ENCODE measurements around the gene HYAL2. TPM values are rescaled to one million over a fixed set of nuclear protein-coding genes. Genes with fewer than 3 reads are reported as not detected.
A peak's percentile ranks its signal among the peaks of the same experiment; 100 is the strongest.

Gene HYAL2
- total and polyA plus RNA-seq, 5 donors: 40.9 to 114 (median 46.6) TPM

DNA sequence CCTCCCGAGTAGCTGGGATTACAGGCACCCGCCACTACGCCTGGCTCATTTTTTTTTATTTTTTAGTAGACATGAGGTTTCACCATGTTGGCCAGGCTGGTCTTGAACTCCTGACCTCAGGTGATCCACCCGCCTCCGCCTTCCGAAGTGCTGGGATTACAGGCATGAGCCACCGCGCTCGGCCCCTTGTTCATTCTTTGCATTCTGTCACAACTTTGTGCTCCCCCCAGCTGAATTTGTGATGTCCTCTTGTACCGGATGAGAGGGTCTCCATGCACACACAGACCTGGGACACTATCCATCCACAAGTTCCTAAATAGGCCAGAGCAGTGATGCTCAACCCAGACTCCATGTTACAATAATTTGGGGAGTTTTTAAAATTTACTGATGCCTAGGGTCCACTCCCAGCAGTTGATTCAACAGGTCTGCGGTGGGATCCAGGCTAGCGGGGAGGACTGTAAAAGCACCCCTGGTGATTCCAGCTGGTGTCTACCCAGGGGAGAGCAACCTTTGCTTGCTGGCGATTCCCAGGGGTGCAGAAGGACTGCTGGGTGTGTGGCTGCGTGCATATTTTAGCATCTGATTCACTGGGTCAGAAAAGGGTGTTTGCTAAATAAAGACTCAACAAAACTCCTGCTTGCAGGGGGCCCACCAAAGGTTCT lies 17.1 kb upstream of the HYAL2 start:
- intact Hi-C loops (cut with DNase I): no loop called here
- no peaks in the 10 kb centered on the region for H3K4me1 ChIP-seq (ENCODE audit: control insufficient read depth, insufficient read depth, low read length)

DNA sequence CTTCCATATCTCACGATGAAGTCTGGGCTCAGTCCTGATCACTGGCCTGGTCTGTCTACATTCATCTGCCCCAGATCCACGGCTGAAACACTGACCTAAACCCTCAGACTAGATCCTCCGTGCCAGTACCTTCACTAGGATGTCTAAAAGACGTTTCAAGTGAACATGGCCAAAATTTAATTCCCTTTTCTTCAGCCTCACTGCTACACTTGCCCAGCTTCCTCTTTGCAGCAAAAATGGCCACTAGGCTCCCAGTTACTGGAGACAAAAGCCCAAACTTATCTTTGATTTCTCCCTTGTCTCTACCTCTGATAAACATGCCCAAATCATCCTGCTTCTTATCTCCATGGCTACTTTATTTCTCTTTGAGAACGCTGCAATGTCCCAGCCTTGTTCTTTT lies 16.4 kb upstream of the HYAL2 start:
- 59% methylated on average over 5 of the region's 5 CpGs for WGBS
- no peaks in the 10 kb centered on the region for H3K4me1 ChIP-seq (ENCODE audit: control insufficient read depth, insufficient read depth, low read length)
- H3K4me3 ChIP-seq (ENCODE audit: low read length): no peak overlapping the region
- H3K9me3 ChIP-seq (ENCODE audit: control insufficient read depth, low read length): no peaks in the 10 kb centered on the region
- DNase-seq (no peak), ATAC-seq (no peak)
- intact Hi-C loops (cut with DNase I): no loop called here
- H3K27me3 ChIP-seq (ENCODE audit: control insufficient read depth, insufficient read depth): no peaks in the 10 kb centered on the region
- peak overlapping the region; percentile 60 for H3K27ac ChIP-seq (ENCODE audit: low read length)

More for the DNA sequence above, 17.1 kb upstream of the HYAL2 start:
- no peak for ATAC-seq
- Histone ChIP-seq H3K9me3 (ENCODE audit: control insufficient read depth, low read length) (no peaks in the 10 kb centered on the region), H3K27ac (ENCODE audit: low read length) (peak overlapping the region; percentile 2), H3K27me3 (ENCODE audit: control insufficient read depth, insufficient read depth) (no peaks in the 10 kb centered on the region), H3K4me3 (ENCODE audit: low read length) (peak overlapping the region; percentile 12)
- DNase-seq: peak in 1 of 3 donors; percentile 65
- 76% methylated on average over 14 of the region's 14 CpGs for WGBS

- Histone ChIP-seq H3K27ac (ENCODE audit: low read length) (peak overlapping the region; percentile 96), H3K4me3 (ENCODE audit: low read length) (peak overlapping the region; percentile 74), H3K4me1 (ENCODE audit: control insufficient read depth, insufficient read depth, low read length) (no peaks in the 10 kb centered on the region), H3K27me3 (ENCODE audit: control insufficient read depth, insufficient read depth) (no peaks in the 10 kb centered on the region), H3K9me3 (ENCODE audit: control insufficient read depth, low read length) (no peaks in the 10 kb centered on the region)
- intact Hi-C loops (cut with DNase I): no loop called here
- DNase-seq (peak; percentile 100), ATAC-seq (peak; percentile 82 to 91)
- under 1% methylated on average over 79 of the region's 79 CpGs for WGBS
Measured at GRCh38 chr3:50337175-50337861, 14.8 kb upstream of the HYAL2 start.

- intact Hi-C loops (cut with DNase I): no loop called here
- WGBS: under 1% methylated on average over 31 of the region's 31 CpGs
- H3K27ac ChIP-seq (ENCODE audit: low read length): peak overlapping the region; percentile 77
- DNase-seq (no peak), ATAC-seq (no peak)
- no peaks in the 10 kb centered on the region for H3K27me3 ChIP-seq (ENCODE audit: control insufficient read depth, insufficient read depth)
- H3K4me1 ChIP-seq (ENCODE audit: control insufficient read depth, insufficient read depth, low read length): no peaks in the 10 kb centered on the region
- peak overlapping the region; percentile 74 for H3K4me3 ChIP-seq (ENCODE audit: low read length)
- H3K9me3 ChIP-seq (ENCODE audit: control insufficient read depth, low read length): no peaks in the 10 kb centered on the region
Measured at GRCh38 chr3:50336452-50337174, 14.1 kb upstream of the HYAL2 start.

- intact Hi-C loops (cut with DNase I): no loop called here
- WGBS: 42% methylated on average over 5 of the region's 5 CpGs
- no peak overlapping the region for H3K4me3 ChIP-seq (ENCODE audit: low read length)
- no peaks in the 10 kb centered on the region for H3K9me3 ChIP-seq (ENCODE audit: control insufficient read depth, low read length)
- DNase-seq (peak in 1 of 3 donors; percentile 28), ATAC-seq (no peak)
- peak overlapping the region; percentile 63 for H3K27ac ChIP-seq (ENCODE audit: low read length)
- H3K27me3 ChIP-seq (ENCODE audit: control insufficient read depth, insufficient read depth): no peaks in the 10 kb centered on the region
- no peaks in the 10 kb centered on the region for H3K4me1 ChIP-seq (ENCODE audit: control insufficient read depth, insufficient read depth, low read length)
Measured at GRCh38 chr3:50334339-50335075, 12.0 kb upstream of the HYAL2 start.

DNA sequence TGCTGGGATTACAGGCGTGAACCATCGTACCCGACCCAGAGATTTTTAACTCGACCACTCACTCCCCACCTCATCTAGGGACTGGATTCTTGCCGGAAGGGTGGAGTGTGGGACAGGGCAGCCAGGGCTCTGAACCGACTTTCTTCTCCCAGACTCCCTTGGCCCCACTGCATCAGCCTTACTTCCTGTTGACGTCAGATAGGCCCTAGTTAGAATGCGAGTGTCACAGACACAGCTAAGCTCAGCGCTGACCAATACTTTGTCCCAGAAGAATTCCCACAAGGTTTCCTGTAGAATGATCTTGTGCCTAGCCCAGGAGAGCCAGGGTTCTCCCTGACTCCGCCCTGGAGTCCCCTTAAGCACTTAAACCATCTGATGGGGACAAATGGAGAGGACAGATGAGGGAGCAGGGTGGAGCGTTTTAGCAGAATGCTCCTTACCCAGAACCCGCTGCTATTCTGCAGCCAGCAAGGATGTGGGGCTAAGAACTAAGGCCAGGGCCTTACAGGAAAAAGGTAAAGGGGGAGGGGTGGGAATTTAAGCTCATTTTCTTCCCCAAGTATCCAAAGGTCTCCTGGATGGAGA lies 11.3 kb upstream of the HYAL2 start:
- peak; percentile 81 to 87 (median 83) for DNase-seq

GRCh38 chr3:50331364-50331907 lies 8.9 kb upstream of the HYAL2 start:
- ATAC-seq (no peak), DNase-seq (peak in 2 of 3 donors; percentile 17 to 40)
- intact Hi-C loops (cut with DNase I): no loop called here
- Histone ChIP-seq H3K4me1 (ENCODE audit: control insufficient read depth, insufficient read depth, low read length) (peaks cover 3% of the 10 kb centered on the region), H3K4me3 (ENCODE audit: low read length) (no peak overlapping the region), H3K27me3 (ENCODE audit: control insufficient read depth, insufficient read depth) (no peaks in the 10 kb centered on the region), H3K9me3 (ENCODE audit: control insufficient read depth, low read length) (no peaks in the 10 kb centered on the region), H3K27ac (ENCODE audit: low read length) (no peak overlapping the region)
- WGBS: 95% methylated on average over 19 of the region's 19 CpGs

More for the DNA sequence above, 11.3 kb upstream of the HYAL2 start:
- Histone ChIP-seq H3K4me3 (ENCODE audit: low read length) (no peak overlapping the region), H3K27ac (ENCODE audit: low read length) (peak overlapping the region; percentile 71), H3K27me3 (ENCODE audit: control insufficient read depth, insufficient read depth) (no peaks in the 10 kb centered on the region), H3K9me3 (ENCODE audit: control insufficient read depth, low read length) (no peaks in the 10 kb centered on the region), H3K4me1 (ENCODE audit: control insufficient read depth, insufficient read depth, low read length) (no peaks in the 10 kb centered on the region)
- intact Hi-C loops (cut with DNase I): no loop called here
- ATAC-seq: peak; percentile 40 to 64
- WGBS: 41% methylated on average over 12 of the region's 12 CpGs

DNA sequence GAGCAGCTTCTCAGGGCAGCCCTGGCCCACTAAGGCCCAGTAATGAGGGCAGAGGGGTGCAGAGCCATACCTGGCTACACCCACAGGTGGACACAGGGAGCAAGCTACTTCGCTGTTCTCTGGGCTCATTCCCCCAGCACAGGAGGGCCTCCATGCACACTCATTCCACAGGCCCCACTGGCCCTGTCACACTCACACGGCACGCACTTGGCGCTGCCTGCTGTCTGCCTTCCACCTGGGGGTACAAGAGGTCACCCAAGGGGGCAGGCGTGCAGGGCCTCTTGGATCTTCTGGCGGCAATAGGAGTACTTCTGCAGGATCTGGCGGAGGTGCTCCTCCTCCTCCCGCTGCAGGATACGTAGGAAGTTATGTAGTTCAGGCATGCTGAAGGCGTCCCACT lies 7.8 kb upstream of the HYAL2 start:
- Histone ChIP-seq H3K4me1 (ENCODE audit: control insufficient read depth, insufficient read depth, low read length) (peaks cover 3% of the 10 kb centered on the region), H3K27ac (ENCODE audit: low read length) (no peak overlapping the region)

GRCh38 chr3:50327943-50328691 lies 5.6 kb upstream of the HYAL2 start, which contains the start of gene TUSC2:
TSS of gene TUSC2 (minus strand) at chr3:50328223. CDS start at chr3:50328099, 124 bp downstream.
- DNase-seq (peak; percentile 97 to 99 (median 98)), ATAC-seq (peak; percentile 63 to 88)
- 2% methylated on average over 55 of the region's 55 CpGs for WGBS
- peak within 1 kb of the TSS; percentile 87 for H3K27ac ChIP-seq (ENCODE audit: low read length)
- peaks cover 8% of the 10 kb centered on the region for H3K4me1 ChIP-seq (ENCODE audit: control insufficient read depth, insufficient read depth, low read length)
- intact Hi-C loops (cut with DNase I): no loop called here
- H3K27me3 ChIP-seq (ENCODE audit: control insufficient read depth, insufficient read depth): no peaks in the 10 kb centered on the region
- peak within 1 kb of the TSS; percentile 85 for H3K4me3 ChIP-seq (ENCODE audit: low read length)
- H3K9me3 ChIP-seq (ENCODE audit: control insufficient read depth, low read length): no peaks in the 10 kb centered on the region

More for the DNA sequence above, 7.8 kb upstream of the HYAL2 start:
- 86% methylated on average over 10 of the region's 10 CpGs for WGBS
- DNase-seq (peak; percentile 13 to 31 (median 29)), ATAC-seq (no peak)
- intact Hi-C loops (cut with DNase I): no loop called here
- H3K9me3 ChIP-seq (ENCODE audit: control insufficient read depth, low read length): no peaks in the 10 kb centered on the region
- H3K4me3 ChIP-seq (ENCODE audit: low read length): no peak overlapping the region
- no peaks in the 10 kb centered on the region for H3K27me3 ChIP-seq (ENCODE audit: control insufficient read depth, insufficient read depth)

Data from right cardiac atrium (tissue), 5 donors.